ENCODE data around the gene BUD23. TPM values are rescaled to one million over a fixed set of nuclear protein-coding genes. Genes with fewer than 3 reads are reported as not detected.
A peak's percentile ranks its signal among the peaks of the same experiment; 100 is the strongest.

BUD23 gene
- total RNA-seq, 2 experiments from 2014 or later = 108 TPM

GRCh38 chr7:73683788-73684693, 644 bp downstream of the BUD23 start:
- Mint-ChIP-seq H3K27ac (peak overlapping the region; percentile 97), H3K9me3 (no peaks in the 10 kb centered on the region), H3K4me1 (ENCODE audit: low read depth) (peaks cover 53% of the 10 kb centered on the region), H3K36me3 (ENCODE audit: low read depth) (peaks cover 46% of the 10 kb centered on the region), H3K4me3 (peak overlapping the region; percentile 97), H3K27me3 (no peaks in the 10 kb centered on the region)
- ChIA-PET POLR2A (interaction anchor here (0.9 to 1.3 kb wide), 4 partner anchors 12 to 17 kb away, joined by 3 to 4 read pairs (median 3); no protein-coding TSS in a partner anchor), CTCF (no interaction called here)
- DNase-seq (peak; percentile 17), ATAC-seq (peak; percentile 12)
- intact Hi-C loops (cut with micrococcal nuclease) = loop anchor here (5.0 kb wide), 1 partner anchor 33 kb away; the partner anchor contains the start of gene STX1A
- TF ChIP-seq CTCF (IDR thresholded peaks at IDR 0.05) = no peak

DNA sequence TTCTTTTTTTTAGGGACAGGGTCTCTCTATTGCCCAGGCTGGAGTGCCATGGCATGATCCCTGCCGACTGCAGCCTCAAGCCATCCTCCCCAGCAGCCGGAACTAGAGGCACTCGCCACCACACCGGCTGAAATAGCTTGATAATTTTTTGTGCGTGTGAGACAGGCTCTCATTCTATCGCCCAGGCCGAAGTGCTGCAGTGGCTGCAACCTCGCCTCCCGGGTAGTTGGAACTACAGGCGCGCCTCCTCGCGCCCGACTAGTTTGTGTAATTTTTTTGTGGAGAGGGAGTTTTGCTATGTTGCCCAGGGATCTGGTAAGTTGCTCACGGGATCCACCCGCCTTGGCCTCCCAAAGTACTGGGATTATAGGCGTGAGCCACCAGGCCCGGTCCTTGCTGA, 1.9 kb downstream of the BUD23 start:
- intact Hi-C loops (cut with micrococcal nuclease) = no loop called here
- ATAC-seq (no peak), DNase-seq (no peak)
- POLR2A ChIA-PET = interaction anchor here (0.6 kb wide), 1 partner anchor 73 kb away, joined by 3 read pairs; no protein-coding TSS in a partner anchor
- no peak for TF ChIP-seq CTCF (IDR thresholded peaks at IDR 0.05)
- CTCF ChIA-PET = interaction anchor here (0.7 to 0.8 kb wide), 2 partner anchors 40 to 78 kb away, joined by 3 to 4 read pairs; no protein-coding TSS in a partner anchor
- H3K36me3 Mint-ChIP-seq (ENCODE audit: low read depth) = peaks cover 49% of the 10 kb centered on the region
- H3K4me3 Mint-ChIP-seq = peak overlapping the region; percentile 97
- H3K27ac Mint-ChIP-seq = no peak overlapping the region
- no peaks in the 10 kb centered on the region for H3K27me3 Mint-ChIP-seq
- H3K4me1 Mint-ChIP-seq (ENCODE audit: low read depth) = peaks cover 48% of the 10 kb centered on the region
- H3K9me3 Mint-ChIP-seq = no peaks in the 10 kb centered on the region

GRCh38 chr7:73688288-73688687, 4.9 kb downstream of the BUD23 start:
- no peak for TF ChIP-seq CTCF (IDR thresholded peaks at IDR 0.05)
- peaks cover 29% of the 10 kb centered on the region for H3K4me1 Mint-ChIP-seq (ENCODE audit: low read depth)
- intact Hi-C loops (cut with micrococcal nuclease) = no loop called here
- ChIA-PET POLR2A (interaction anchor here (1.2 kb wide), 1 partner anchor 9 kb away, joined by 4 read pairs; no protein-coding TSS in a partner anchor), CTCF (interaction anchor here (1.5 kb wide), 1 partner anchor 13 kb away, joined by 3 read pairs; no protein-coding TSS in a partner anchor)
- no peak for DNase-seq
- H3K27ac Mint-ChIP-seq = peak overlapping the region; percentile 6
- H3K9me3 Mint-ChIP-seq = no peaks in the 10 kb centered on the region
- no peak for ATAC-seq
- H3K36me3 Mint-ChIP-seq (ENCODE audit: low read depth) = peaks cover 51% of the 10 kb centered on the region
- no peak overlapping the region for H3K4me3 Mint-ChIP-seq
- no peaks in the 10 kb centered on the region for H3K27me3 Mint-ChIP-seq

DNA sequence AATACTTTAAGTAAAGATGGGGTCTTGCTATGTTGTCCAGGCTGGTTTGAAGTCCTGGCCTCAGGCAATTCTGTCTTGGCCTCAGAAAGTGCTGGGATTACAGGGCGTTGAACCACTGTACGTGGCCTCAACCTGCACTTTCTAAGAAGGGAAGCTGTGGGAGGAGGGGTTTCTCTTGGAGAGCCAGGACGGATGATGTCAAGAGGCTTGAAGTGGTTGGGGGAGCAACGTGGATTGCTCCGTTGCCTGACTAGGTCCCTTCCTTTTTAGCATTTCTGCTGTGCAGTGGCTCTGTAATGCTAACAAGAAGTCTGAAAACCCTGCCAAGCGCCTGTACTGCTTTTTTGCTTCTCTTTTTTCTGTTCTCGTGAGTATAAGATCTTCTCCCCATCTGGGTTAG, 7.2 kb downstream of the BUD23 start:
- no peaks in the 10 kb centered on the region for H3K27me3 Mint-ChIP-seq
- H3K4me1 Mint-ChIP-seq (ENCODE audit: low read depth) = peaks cover 24% of the 10 kb centered on the region
- intact Hi-C loops (cut with micrococcal nuclease) = no loop called here
- no peak overlapping the region for H3K4me3 Mint-ChIP-seq
- no peak for TF ChIP-seq CTCF (IDR thresholded peaks at IDR 0.05)
- DNase-seq (no peak), ATAC-seq (no peak)
- H3K27ac Mint-ChIP-seq = no peak overlapping the region
- H3K36me3 Mint-ChIP-seq (ENCODE audit: low read depth) = peaks cover 53% of the 10 kb centered on the region
- POLR2A ChIA-PET = no interaction called here
- CTCF ChIA-PET = interaction anchor here (2.4 kb wide), 1 partner anchor 84 kb away, joined by 9 read pairs; no protein-coding TSS in a partner anchor
- H3K9me3 Mint-ChIP-seq = no peaks in the 10 kb centered on the region

GRCh38 chr7:73696372-73696771, 13.0 kb downstream of the BUD23 start:
- Mint-ChIP-seq H3K9me3 (no peaks in the 10 kb centered on the region), H3K27me3 (no peaks in the 10 kb centered on the region), H3K27ac (no peak overlapping the region), H3K4me3 (no peak overlapping the region), H3K4me1 (ENCODE audit: low read depth) (no peaks in the 10 kb centered on the region), H3K36me3 (ENCODE audit: low read depth) (peaks cover 37% of the 10 kb centered on the region)
- ChIA-PET CTCF (interaction anchor here (0.6 to 2.2 kb wide), 5 partner anchors 10 to 409 kb away, joined by 3 to 7 read pairs (median 4); no protein-coding TSS in a partner anchor), POLR2A (interaction anchor here (1.1 to 2.3 kb wide), 6 partner anchors 8 to 43 kb away, joined by 3 to 7 read pairs (median 4); partner anchors contain the start of genes ABHD11 and BUD23)
- DNase-seq (no peak), ATAC-seq (no peak)
- intact Hi-C loops (cut with micrococcal nuclease) = no loop called here
- no peak for TF ChIP-seq CTCF (IDR thresholded peaks at IDR 0.05)

Measured in activated CD8-positive, alpha-beta T cell treated with anti-CD3 and anti-CD28 coated beads for 36 hours (primary cell).